GM21367 (cell line): ENCODE data around the gene GALNT5.
"Not testable (repeated sequence)": the region's sequence is repeated elsewhere in the genome, so short reads cannot be mapped to it uniquely, and the experiment has no call there.

ENCODE experiments used
- ATAC-seq: cut with Tn5 transposase; IDR thresholded peaks from one replicate; pipeline ENCODE4 v1.9.1; 2021; ENCODE audit not compliant: unreplicated experiment

GALNT5 gene, protein sequence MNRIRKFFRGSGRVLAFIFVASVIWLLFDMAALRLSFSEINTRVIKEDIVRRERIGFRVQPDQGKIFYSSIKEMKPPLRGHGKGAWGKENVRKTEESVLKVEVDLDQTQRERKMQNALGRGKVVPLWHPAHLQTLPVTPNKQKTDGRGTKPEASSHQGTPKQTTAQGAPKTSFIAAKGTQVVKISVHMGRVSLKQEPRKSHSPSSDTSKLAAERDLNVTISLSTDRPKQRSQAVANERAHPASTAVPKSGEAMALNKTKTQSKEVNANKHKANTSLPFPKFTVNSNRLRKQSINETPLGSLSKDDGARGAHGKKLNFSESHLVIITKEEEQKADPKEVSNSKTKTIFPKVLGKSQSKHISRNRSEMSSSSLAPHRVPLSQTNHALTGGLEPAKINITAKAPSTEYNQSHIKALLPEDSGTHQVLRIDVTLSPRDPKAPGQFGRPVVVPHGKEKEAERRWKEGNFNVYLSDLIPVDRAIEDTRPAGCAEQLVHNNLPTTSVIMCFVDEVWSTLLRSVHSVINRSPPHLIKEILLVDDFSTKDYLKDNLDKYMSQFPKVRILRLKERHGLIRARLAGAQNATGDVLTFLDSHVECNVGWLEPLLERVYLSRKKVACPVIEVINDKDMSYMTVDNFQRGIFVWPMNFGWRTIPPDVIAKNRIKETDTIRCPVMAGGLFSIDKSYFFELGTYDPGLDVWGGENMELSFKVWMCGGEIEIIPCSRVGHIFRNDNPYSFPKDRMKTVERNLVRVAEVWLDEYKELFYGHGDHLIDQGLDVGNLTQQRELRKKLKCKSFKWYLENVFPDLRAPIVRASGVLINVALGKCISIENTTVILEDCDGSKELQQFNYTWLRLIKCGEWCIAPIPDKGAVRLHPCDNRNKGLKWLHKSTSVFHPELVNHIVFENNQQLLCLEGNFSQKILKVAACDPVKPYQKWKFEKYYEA

GRCh38 chr2:157257312-157258252 is at the start of gene GALNT5:
Gene GALNT5 (plus strand): TSS chr2:157257705. CDS start chr2:157258083, 378 bp downstream.
- ATAC-seq: no peak

DNA sequence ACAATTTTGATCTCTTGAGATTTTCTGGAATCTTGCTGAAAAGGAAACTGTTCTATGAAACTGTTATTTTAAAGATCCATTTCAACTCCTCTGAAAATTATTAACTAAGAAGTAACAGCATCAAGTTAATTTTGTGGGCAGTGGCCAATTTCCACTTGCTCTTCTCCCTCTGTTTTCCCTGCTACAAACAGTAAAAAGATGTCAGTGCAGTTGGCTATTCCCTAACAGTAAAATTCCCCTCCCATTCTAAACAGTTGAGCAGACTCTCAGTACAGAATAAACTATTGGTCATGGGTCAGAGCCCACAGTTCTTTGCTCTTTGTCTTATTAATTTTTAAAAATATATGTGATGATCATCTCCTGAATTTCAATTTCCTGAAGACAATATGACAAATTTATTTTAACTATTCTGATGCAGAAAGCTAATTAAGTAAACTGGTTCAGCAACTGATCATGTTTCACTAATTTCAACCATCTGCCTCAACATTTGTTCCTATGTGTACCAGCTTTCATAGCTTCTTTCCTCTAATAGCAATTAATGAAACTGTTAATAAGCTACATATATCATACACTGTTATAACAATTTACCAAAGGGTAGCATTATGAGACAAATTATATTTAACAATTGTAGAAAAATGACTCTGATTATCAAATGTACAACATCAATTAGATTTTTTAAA is 41.1 kb upstream of the GALNT5 start:
- no peak for ATAC-seq

GRCh38 chr2:157217409-157217808 is 40.1 kb upstream of the GALNT5 start:
- ATAC-seq: no peak

DNA sequence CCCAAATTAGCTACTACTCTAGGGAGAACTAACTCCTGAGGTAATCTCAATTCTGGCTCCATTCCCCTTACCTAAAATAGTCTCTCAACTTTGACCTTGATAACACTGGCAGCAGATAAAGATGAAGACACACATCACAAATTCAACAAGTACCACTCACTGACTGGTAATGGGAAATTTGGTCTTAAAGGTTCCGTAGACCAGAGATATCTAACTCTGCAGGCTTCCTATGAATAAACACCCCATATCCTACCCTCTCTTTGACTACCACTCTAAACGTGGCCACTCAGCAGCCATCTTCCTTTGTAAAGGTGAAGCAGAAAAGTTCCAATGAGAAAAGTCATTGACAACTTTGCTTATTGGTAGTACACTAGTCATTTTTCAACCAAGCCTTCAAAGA is 38.6 kb upstream of the GALNT5 start:
- no peak for ATAC-seq

GRCh38 chr2:157220502-157220901 is 37.0 kb upstream of the GALNT5 start:
- no peak for ATAC-seq

DNA sequence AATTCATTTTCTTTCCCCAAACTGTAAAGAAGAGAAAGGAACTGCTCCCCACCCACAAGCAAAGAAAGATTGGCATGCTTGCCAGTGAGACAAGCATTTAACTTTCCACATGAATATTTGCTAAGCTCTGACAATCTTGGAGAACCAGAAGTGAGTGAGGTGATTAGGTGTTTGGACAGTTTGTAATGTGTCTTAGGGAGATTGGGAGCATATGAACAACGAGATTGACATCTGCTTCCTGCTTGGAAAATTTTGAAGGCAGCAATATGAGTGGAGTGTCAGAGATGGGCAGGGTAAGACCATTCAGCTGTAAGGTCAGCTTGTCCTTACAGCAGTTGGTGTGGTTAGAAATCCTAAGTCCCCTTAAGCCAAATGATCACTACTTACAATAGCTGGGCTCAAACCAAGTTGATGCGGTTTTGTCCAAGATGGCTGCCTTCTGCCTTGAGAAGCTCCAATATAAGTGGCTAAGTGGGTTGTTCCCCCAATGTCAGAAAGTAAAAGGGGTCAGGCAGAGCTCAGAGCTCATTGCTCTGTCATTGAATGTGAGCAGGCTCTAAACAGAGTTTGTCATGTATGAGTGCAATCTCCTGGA is 36.0 kb upstream of the GALNT5 start:
- no peak for ATAC-seq

DNA sequence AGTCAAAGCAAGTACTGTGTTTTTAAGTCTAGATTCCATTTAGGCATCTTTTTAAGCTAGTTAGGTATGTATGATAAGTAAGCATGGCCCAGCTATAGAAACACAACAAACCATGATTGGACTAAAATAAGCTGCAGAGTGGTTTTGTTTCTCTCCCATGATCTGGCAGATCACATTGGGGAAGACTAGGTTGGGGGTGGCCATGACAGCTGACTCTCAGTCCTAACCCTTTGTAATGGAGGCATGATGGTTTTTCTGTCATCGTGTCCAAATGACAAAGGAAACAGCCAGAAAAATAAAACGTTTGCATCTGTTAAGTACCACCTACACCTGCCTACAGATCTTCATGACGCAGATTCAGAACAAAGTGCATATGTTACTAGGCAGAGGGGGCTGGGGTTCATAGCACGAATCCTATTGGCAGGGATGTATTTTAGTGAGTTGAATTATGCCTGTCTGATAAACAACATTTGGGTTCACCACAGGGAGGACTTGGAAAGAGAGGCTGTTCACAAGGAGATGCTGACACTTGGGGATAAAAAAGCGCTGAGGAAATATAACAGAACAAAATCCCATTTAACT is 33.8 kb upstream of the GALNT5 start:
- ATAC-seq: no peak

DNA sequence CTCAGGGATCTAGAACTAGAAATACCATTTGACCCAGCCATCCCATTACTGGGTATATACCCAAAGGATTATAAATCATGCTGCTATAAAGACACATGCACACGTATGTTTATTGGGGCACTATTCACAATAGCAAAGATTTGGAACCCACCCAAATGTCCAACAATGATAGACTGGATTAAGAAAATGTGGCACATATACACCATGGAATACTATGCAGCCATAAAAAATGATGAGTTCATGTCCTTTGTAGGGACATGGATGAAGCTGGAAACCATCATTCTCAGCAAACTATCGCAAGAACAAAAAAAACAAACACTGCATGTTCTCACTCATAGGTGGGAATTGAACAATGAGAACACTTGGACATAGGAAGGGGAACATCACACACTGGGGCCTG is 33.1 kb upstream of the GALNT5 start:
- not testable (repeated sequence) for ATAC-seq

DNA sequence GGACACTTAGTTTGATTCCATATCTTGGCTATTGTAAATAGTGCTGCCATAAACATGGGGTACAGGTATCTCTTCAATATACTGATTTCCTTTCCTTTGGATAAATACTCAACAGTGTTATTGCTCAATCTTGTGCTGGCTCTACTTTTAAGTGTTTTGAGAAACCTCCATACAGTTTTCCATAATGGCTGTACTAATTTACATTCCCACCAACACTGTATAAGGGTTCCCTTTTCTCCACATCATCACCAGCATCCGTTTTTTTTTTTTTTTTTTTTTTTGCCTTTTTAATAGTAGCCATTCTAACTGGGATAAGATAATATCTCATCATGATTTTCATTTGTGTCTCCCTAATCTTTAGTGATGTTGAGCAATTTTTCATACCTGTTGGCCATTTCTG is 29.9 kb upstream of the GALNT5 start:
- no peak for ATAC-seq

- no peak for ATAC-seq
Observed at GRCh38 chr2:157228946-157229345, 28.6 kb upstream of the GALNT5 start.

GRCh38 chr2:157229572-157229971 is 27.9 kb upstream of the GALNT5 start:
- no peak for ATAC-seq

DNA sequence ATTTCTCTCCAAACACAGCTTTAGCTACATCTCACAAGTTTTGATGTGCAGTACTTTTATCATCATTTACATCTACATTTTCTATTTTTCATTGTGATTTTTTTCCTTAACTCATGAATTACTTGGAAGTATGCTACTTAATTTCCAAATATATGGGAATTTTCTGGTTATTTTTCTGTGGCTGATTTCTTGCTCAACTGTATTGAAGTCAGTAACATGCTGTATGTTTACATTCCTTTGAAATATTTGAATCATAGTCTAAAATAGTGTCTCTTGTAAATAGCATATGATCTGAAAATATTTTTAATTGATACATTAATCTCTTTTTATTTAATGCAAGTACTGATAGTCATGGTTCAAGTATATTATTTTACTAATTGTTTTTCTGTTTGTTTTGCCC is 26.0 kb upstream of the GALNT5 start:
- ATAC-seq: no peak

- ATAC-seq: no peak
Observed at GRCh38 chr2:157233506-157233905, 24.0 kb upstream of the GALNT5 start.

DNA sequence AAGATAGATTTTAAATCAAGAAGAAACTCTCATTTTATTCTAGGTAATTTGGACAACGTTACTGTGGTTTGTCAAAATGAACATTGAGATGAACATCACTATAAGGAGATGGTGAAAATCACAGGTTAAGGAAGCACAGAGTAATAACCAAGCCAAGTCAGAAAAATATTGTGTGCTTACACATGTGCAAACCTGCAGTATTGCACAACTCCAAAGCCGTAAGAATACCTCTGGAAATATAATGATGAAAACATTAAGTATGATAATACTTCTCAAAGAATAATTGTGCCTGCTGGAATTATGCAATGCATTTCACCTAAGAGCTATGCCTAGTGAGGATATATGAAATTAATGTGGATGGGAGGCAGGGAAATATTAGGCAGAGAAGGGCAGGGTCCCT is 21.1 kb upstream of the GALNT5 start:
- ATAC-seq: no peak

DNA sequence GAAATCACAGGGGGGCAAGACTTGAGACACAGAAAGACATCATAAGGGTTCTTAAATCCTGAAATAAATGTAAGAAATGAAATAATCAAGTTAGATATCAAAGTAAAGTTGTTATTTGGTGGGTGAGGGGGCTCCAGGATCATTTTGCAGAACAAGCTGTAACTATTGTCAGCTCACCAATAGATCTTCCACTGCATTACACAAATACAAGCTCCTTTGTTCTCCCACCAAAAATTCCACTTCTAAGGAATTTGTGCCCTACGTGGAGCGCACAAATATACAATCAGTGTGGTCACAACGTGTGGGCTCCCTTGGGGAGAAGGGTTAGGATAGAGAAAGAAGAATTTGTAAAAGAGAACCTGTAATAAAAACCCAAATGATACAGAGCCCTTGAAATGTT is 19.2 kb upstream of the GALNT5 start:
- no peak for ATAC-seq

DNA sequence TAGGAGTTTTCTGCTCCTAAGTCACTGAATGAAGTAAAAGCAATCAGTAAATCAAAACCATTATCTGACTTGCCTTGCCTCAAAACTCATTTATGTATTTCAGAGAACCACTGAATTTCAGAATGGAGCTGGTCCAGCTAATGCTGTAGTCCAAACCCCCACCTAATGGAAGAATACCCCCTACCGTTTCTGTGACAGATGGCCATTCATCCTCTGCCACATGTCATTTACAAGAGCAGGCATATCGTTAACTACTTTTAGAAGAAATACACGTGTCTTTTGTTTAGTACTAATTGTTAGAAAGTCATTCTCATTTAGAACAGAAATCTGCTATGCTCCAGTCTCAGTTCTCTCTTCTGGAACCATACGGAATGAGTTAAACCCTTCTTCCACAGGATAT is 12.8 kb upstream of the GALNT5 start:
- ATAC-seq: no peak

- no peak for ATAC-seq
Observed at GRCh38 chr2:157245144-157245840, 12.2 kb upstream of the GALNT5 start.

GRCh38 chr2:157245846-157246764 is 11.4 kb upstream of the GALNT5 start:
- peak; percentile 96 for ATAC-seq
